HG03521 (cell line): ENCODE results near the gene PNPO.

Experiments used
- ATAC-seq: cut with Tn5 transposase; IDR thresholded peaks from one replicate; pipeline ENCODE4 v1.9.1; 2021; ENCODE audit warnings: mild to moderate bottlenecking, moderate library complexity; ENCODE audit not compliant: unreplicated experiment

PNPO gene

DNA sequence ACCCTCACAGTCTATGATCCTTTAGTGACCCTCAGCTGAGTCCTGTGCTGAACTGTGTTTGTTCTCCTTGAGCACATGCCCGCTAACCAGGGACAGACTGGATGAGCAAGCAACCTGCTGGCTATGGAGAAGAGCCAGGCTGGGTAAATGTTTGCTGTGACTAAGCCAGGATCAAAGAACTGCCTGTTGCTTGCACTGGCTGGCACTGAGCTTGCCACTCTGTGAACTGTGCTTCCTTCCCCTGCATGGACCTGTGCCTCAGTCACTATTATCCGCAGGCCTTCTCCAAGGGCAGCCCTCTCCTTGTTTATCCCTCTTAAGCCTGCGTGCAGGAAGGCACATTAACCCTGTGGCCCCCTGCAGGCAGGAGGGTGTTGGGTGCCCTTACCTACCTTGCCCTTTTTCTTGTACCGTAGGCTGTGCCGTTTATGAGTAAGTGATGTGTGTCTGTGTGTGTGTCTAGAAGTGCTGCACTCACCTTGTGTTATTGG is 7.4 kb downstream of the PNPO start:
- no peak for ATAC-seq

- ATAC-seq: peak; percentile 41
These were observed 7.9 kb downstream of the PNPO start for GRCh38 chr17:47949197-47949759.

DNA sequence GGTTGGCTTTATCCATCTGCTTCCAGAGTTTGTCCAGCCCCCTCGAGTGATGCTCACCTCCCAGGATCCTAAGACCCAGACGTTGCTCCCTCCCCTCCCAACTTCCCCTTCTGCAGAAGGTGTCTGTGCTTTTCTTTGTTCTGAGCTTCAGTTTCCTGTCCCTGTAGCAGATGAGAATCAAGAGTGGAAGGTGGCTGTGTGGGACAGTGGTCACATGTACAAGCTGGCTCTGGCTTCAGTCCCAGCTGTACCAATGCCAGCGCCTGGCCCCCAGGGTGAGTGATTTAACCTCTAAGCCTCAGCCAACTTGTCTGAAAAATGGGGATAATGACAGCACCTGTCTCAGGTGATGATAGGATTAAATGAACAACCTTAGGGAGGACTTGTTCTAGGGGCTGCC is 8.6 kb downstream of the PNPO start:
- no peak for ATAC-seq

DNA sequence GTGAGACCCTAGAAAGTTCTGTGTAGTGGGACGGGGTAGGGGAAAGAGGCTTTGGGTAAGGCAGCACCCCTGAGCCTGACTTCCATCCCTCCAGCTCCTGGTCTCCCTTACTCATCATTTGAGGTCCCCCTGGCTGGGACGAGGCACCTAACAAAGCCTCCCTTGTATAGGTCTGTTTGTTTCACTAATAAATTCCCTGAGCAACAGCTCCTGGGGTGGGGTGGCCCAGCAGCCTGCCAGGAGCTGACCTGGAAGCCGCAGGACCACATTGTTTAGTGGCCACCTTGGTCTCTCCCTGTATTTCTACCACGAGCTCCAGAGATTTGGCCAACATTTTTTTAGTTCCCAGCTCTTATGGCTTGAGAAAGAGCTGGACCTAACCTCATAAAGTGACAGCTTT is 9.1 kb downstream of the PNPO start:
- no peak for ATAC-seq

DNA sequence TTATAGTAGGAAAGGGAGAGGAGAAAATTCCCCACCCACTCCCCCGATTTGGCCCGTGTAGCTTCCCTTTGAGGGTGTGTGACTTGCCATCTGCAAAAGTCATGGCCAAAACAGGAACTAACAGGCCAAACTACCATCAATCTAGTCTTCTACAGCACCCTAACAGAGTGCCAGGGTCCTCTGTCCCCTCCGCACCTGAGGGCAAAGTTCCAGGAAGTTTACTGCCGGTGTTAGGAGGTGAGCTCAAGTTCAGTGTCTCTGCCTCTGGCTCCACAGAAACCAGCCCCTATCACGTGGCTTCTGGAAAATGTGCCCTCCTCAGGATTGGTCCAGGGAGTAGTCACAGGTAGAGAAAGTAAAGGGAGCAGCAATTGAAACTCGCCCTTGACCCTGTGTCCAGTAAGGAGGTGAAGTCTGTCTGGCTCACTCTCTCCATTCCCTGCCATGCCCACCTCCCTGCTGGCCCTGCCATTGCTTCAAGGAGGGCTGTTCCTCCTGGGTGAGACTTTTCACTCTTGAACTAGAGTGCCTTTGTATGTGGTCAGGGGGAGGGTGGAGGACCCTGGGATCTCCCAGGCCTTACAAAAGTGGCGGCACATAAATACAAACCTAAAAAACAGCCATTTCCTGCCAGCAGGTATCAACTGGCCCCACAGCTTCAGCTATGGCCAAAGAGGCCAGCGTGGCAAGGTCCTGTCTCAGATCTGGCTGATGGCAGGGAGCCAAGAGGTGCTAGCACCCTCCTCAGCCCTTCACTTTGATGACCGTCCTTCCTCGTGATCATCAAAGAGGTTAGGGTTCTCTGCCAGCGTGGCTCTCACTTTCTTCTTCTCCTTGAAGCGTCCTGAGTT is 11.0 kb downstream of the PNPO start:
- no peak for ATAC-seq

GRCh38 chr17:47953909-47954308 is 12.5 kb downstream of the PNPO start:
- ATAC-seq: no peak

DNA sequence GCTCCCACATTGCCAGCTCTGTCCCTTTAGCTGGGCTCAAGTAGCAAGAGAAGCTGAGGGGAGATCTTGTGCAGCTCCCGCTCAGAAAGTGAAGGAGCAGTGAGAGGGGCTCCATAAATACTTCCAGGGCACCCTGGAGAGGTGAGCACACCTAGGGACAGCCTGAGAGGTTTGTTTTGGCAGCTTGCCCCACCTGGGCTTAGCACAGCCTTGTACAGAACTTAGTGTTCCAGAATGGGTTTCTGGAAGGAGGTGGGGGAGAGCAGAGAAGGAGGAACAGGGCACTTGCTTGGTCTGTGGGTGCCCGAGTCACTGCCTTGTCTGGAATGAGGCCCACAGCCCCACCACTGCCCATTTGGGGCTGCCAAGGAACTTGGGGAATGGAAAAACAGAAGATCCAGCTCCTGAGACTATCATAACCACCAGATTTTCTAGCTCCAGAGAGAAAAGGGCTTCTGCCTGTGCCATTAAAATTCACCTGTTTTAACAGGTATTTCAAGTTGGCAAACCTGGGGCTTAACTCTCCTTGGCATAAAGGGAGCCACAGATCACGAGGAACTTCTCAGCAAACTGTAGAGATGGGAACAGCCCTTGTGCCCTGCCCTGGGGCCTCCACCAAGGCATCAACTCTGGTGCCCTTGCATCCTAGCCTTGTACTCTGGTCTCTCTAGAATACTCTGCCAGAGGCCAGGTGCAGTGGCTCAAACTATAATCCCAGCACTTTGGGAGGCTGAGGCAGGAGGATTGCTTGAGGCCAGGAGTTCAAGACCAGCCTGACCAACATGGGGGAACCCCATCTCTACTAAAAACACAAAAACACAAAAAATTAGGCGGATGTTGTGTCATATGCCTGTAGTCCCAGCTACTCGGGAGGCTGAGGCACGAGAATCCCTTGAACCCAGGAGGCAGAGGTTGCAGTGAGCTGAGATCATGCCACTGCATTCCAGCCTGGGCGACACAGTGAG is 14.4 kb downstream of the PNPO start:
- ATAC-seq: no peak

DNA sequence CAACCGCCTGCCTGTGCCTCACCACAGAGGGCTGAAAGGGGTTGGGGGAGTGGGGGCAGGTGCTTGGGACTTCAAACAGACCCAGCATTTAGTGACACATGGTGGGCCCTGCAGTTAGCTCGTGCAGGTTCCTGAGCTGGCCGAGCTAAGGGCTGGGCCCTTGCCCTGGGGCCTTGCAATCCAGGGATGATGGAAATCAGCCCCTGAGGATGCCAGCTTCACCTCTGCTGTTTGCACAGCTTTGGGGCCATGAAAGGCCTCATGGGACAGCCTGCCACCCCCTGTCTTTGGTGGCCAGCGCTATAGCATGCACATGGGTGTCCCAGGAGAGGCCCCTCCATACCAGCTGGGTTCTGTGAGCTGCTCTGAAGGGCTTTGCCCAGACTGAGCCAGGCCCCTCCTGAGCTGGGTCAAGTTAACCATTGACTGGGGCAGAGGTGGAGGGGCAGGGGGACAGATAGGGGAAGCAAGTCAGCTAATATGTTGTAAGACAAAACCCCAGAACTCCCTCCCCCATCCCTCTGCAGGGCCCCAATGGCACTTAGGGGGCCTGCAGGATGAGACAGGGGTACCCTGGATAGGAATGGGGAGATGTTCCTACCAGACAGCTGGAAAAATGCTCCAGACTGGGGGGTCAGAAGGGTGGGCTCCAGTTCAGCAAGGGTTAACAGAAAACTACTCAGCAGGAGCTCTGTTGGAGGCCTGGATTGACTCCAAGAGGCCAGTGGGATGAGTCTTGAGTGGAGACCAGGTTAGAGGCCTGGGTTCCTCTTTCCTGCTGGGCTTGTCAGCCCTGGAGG is 15.6 kb downstream of the PNPO start:
- no peak for ATAC-seq

DNA sequence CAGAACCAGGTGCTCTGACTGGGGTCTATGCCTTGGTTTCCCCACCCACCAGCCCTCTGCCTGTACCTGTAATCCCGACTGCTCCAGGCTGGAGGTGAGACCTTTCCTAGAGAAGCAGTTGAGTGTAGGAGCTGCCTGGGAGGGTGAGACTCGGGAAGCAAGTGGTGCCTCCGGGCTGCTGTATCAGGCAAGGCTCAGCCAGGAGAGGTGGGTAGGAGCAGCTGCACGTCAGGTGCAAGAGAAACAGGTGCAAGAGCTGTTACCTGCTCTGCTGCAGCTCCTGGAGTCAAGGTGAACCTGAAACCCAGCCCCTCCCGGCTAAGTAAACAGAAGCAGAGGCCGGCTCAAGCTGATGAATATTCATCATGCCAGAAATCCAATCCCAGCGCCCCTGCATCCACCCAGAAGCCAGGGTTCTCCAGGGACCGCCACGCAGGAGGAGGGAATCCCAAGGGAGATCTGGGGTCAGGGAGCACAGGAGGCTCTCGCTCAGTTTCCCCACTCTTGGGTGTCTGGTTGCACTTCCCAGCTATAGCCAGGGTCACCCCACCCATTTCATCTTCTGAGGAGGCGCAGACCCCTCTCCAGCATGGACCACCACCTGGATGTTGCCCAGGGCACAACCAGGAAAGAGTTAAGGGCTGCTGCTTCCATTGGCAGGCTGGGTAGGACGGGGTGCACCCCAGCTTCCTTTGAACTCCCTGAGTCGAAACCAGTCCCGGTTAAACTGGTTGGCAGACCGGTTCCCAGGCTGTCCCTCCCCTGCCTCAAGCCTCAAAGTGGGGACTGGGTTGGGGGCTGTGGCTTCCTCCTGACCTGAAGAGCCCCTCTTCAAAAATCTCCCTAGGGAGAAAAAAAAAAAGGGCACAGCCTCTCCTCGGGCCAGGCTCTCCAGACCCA is 16.5 kb downstream of the PNPO start, which contains the start of gene PRR15L:
Gene PRR15L, minus strand, starts transcription at position 293 of the 900 bp plus-strand sequence. CDS start 4,649 bp downstream, outside the sequence.
- ATAC-seq: no peak

DNA sequence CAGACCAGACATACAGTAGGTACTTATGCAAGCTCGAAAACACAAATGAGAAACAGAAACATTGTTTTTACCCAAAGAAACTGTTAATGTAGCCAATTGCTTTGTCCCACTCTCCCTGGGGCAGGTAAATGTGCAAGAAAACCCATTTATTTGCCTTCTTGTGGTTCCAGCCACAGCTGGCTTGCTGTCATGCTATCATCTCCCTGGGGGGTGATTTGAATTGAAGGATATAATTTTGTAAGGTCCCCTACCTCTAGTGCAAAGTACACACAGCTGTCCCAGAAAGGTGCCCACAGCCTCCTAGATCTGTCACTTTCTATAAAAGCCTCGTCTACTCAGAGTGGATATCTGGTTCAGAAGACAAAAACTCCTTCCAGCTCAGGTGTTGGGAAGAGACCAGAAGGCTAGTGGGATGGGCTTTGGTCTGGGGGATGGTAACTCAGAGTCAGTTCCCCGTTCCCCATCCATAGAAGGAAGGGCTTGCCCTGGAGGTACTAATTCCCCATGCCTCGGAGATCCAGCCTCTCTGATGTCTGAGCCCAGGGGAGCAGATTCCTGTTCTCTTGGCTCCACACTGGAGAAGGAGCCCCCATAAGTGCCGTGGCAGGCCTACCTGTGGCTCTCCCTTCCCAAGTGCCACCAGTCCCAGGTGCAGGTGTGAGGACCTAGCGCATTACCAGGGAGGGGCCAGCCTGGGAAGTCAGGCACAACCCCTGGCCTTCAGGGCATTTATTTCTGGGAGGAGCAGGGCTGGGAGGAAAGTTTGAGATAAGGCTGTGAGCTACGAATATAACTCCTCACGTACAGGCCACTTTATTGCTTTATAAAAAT is 18.7 kb downstream of the PNPO start:
- no peak for ATAC-seq

DNA sequence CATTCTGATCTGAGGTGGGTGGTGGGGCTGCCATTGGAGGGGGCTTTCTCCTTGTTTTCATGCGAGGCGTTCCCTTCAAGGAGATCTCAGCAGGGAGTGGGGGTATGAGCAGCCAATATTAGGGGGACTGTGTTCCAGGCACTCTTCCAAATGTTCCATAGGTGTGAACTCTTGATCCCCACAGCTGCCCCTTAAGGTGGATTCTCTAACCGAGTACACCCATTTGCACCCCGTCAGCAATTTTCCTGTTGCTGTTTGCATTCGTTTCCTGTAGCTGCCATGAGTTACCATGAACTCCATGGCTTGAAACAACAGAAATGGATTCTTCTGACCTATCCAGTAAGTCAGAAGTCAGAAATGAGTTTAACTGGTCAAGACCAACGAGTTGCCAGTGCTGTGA is 20.0 kb downstream of the PNPO start:
- no peak for ATAC-seq

DNA sequence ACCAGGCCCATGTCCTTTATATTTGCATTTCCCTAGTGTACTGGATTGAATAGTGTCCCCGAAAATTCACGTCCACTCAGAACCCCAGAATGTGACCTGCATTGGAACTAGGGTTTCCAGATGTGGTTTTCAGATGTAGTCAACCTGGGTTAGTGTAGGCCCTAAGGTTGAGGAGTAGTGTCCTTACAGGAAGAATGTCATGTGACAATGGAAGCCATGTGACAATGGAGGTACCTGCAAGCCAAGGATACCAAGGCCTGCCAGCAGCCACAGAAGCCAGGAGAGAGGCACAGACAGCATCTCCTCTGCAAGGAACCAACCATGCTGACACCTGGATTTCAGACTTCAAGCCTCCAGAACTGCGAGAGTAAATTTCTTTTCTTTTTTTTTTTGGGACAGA is 21.5 kb downstream of the PNPO start:
- ATAC-seq: no peak

DNA sequence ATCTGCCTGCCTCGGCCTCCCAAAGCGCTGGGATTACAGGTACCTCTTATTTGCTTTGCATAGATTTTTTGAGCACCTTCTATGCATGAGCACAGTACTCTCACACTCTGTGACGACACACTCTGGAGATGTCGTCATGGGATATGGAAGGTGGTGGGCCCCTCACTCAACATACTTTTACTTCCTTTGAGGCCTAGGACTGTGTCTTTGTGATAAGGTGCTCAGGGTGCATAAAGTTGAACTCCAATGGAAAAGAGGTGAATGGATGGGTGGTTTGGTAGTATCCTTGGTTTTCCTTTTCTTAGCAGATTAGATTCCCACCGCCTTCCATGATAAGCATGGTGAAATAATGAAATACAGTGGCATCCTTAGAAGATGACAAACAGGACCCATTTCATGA is 23.5 kb downstream of the PNPO start:
- no peak for ATAC-seq

DNA sequence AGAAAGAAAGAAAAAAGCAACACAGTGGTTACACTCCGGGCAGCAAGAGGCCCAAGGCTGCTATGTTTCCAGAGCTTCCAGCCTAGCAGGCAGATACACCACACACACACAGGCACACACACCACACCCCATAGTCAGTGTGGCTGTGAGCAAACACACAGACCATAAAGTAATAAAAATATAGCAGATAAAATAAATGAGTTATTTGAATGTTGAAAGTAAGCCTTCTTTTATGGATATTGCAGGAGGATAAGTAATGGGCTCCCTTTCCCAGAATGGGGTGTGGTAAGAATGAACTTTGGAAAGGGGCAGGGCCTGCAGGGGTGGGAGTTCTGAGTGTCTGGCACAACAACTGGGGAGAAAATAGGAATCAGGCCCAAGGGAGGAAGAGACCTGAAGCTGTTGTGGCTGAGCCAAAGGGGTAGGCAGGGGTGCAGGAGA is 24.7 kb downstream of the PNPO start:
- no peak for ATAC-seq

- ATAC-seq: no peak
These were observed 26.4 kb downstream of the PNPO start for GRCh38 chr17:47967607-47968252.

DNA sequence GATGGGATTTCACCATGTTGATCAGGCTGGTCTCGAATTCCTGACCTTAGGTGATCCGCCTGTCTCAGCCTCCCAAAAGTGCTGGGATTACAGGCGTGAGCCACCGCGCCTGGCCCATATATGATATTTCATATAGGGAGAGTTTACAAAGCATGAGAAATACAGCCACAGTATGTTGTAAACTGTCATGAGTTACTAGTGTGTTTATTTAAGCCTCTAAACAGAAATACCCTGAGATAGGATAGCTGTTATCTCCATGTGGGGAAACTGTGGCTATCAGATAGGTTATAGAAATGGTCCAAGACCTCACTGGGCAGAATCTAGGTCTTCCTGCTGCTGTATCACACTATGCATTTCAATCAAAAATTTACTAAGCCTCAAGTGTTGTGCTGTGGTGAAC is 27.5 kb downstream of the PNPO start:
- ATAC-seq: no peak

DNA sequence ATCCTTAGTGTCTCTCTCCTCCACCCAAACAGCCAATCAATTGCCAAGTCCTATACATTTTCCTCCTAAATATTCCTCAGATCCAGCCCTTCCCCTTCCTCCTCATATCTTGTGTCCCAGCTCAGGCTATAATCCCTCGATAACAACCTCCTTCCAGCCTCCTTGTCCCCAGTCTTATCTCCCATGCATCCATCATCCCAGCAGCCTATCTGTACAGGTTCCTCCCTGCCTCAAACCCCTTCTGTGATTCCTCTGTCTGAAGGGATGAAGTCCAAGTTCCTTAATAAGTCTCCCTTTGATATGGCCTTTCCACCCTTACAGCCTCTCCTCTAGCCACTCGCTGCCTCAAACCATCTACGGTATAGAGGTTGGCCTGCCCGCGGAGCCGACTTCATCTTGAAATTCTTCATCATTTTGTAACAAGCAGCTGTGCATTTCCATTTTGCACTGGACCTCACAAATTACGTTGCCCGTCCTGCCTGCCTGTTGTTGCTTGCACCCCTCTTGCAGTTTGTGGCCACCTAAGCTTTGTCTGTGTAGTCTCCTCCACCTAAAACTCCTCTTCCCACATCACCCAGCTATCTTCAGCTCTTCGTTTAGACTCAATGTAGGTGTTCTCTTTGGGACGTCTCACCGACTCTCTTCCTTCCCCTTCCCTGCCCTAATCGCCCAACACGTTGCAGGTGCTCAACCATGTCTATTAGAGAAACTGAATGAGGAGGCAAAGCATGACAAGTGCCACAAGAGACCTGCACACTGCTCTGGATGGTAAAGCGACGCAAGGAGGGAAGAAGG is 28.8 kb downstream of the PNPO start:
- no peak for ATAC-seq
